Measurements from ENCODE around the gene WDR90.

Gene WDR90

DNA sequence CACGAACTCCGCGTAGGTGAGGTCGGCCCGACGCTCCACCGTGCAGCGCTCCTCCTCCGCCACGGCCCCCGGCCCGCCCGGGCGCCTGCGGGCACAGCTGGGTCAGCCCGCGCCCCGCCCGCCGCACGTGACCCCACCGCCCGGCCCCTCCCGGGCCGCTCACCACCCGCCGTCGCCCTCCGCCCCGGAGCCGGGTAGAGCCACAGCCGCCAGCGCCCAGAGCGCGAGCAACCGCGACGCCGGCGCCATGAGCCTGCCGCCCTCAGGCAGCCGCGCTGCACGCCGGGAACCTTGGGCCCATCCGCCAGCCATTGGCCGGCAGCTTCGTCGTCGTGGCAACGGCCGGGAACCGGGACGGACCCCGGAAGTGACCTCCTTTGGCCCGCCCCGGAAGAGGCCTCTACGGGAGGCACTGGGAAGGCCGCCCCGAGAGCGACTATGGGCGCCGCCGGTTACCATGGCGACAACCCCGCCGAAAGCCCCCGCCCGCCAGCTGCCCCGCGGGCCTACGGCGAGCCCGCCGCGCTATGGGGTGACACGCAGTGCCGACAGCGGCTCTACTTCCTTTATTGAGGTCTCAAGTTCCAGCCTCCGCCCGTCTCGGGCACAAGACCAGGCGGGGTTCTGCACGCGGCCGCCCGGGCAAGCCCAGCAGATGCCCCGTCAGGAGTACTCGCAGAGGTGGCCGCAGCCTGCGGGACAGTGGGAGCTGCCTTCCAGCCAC, 35.1 kb downstream of the WDR90 start, which contains the start of gene JMJD8 (continued):
- TF ChIP-seq, protein P1, sequence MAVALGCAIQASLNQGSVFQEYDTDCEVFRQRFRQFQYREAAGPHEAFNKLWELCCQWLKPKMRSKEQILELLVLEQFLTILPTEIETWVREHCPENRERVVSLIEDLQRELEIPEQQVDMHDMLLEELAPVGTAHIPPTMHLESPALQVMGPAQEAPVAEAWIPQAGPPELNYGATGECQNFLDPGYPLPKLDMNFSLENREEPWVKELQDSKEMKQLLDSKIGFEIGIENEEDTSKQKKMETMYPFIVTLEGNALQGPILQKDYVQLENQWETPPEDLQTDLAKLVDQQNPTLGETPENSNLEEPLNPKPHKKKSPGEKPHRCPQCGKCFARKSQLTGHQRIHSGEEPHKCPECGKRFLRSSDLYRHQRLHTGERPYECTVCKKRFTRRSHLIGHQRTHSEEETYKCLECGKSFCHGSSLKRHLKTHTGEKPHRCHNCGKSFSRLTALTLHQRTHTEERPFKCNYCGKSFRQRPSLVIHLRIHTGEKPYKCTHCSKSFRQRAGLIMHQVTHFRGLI (tag by site-specific recombination; IDR thresholded peaks at IDR 0.05), result peak; percentile 58; the same call in 1 of the 2 replicates
- no peak for TF ChIP-seq ZNF133 (tag by site-specific recombination; IDR thresholded peaks at IDR 0.05)
- TF ChIP-seq ZNF366 (tag by site-specific recombination; conservative IDR thresholded peaks at IDR 0.05), result no peak
- peak; percentile 30 for TF ChIP-seq SP7 (tag by site-specific recombination; IDR thresholded peaks at IDR 0.05)
- TF ChIP-seq ZBTB48 (tag by site-specific recombination; IDR thresholded peaks at IDR 0.05), result 0 out of 2 replicates have a peak, but pooled peaks have one; percentile 3
- TF ChIP-seq KLF7 (tag by site-specific recombination; IDR thresholded peaks at IDR 0.05; ENCODE audit: borderline replicate concordance), result peak; percentile 70
- TF ChIP-seq, protein P2, sequence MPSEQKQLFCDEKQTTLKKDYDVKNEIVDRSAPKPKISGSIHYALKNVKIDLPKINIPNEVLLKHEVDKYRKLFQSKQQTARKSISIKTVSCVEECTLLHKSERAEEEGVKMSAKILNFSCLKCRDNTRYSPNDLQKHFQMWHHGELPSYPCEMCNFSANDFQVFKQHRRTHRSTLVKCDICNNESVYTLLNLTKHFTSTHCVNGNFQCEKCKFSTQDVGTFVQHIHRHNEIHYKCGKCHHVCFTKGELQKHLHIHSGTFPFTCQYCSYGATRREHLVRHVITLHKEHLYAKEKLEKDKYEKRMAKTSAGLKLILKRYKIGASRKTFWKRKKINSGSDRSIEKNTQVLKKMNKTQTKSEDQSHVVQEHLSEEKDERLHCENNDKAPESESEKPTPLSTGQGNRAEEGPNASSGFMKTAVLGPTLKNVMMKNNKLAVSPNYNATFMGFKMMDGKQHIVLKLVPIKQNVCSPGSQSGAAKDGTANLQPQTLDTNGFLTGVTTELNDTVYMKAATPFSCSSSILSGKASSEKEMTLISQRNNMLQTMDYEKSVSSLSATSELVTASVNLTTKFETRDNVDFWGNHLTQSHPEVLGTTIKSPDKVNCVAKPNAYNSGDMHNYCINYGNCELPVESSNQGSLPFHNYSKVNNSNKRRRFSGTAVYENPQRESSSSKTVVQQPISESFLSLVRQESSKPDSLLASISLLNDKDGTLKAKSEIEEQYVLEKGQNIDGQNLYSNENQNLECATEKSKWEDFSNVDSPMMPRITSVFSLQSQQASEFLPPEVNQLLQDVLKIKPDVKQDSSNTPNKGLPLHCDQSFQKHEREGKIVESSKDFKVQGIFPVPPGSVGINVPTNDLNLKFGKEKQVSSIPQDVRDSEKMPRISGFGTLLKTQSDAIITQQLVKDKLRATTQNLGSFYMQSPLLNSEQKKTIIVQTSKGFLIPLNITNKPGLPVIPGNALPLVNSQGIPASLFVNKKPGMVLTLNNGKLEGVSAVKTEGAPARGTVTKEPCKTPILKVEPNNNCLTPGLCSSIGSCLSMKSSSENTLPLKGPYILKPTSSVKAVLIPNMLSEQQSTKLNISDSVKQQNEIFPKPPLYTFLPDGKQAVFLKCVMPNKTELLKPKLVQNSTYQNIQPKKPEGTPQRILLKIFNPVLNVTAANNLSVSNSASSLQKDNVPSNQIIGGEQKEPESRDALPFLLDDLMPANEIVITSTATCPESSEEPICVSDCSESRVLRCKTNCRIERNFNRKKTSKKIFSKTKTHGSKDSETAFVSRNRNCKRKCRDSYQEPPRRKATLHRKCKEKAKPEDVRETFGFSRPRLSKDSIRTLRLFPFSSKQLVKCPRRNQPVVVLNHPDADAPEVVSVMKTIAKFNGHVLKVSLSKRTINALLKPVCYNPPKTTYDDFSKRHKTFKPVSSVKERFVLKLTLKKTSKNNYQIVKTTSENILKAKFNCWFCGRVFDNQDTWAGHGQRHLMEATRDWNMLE (tag by site-specific recombination; conservative IDR thresholded peaks at IDR 0.05; ENCODE audit: low read depth), result peak; percentile 69
- no peak for TF ChIP-seq ZNF585B (tag by site-specific recombination; IDR thresholded peaks at IDR 0.05)
- no peak for TF ChIP-seq TCF7L2 (IDR thresholded peaks at IDR 0.05; ENCODE audit: borderline replicate concordance, low read depth, low read length)
- 0 out of 2 replicates have a peak, but pooled peaks have one; percentile 43 for TF ChIP-seq ZNF677 (tag by site-specific recombination; IDR thresholded peaks at IDR 0.05)
- TF ChIP-seq MYNN (tag by site-specific recombination; IDR thresholded peaks at IDR 0.05; ENCODE audit: borderline replicate concordance), result peak; percentile 60; the same call in 1 of the 2 replicates
- TF ChIP-seq ZNF423 (tag by site-specific recombination; IDR thresholded peaks at IDR 0.05), result peak; percentile 79
- TF ChIP-seq, protein P3, sequence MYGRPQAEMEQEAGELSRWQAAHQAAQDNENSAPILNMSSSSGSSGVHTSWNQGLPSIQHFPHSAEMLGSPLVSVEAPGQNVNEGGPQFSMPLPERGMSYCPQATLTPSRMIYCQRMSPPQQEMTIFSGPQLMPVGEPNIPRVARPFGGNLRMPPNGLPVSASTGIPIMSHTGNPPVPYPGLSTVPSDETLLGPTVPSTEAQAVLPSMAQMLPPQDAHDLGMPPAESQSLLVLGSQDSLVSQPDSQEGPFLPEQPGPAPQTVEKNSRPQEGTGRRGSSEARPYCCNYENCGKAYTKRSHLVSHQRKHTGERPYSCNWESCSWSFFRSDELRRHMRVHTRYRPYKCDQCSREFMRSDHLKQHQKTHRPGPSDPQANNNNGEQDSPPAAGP (tag by site-specific recombination; IDR thresholded peaks at IDR 0.05), result peak; percentile 93
- peak; percentile 64 for TF ChIP-seq ZNF2 (tag by site-specific recombination; IDR thresholded peaks at IDR 0.05)
- TF ChIP-seq, protein P4, sequence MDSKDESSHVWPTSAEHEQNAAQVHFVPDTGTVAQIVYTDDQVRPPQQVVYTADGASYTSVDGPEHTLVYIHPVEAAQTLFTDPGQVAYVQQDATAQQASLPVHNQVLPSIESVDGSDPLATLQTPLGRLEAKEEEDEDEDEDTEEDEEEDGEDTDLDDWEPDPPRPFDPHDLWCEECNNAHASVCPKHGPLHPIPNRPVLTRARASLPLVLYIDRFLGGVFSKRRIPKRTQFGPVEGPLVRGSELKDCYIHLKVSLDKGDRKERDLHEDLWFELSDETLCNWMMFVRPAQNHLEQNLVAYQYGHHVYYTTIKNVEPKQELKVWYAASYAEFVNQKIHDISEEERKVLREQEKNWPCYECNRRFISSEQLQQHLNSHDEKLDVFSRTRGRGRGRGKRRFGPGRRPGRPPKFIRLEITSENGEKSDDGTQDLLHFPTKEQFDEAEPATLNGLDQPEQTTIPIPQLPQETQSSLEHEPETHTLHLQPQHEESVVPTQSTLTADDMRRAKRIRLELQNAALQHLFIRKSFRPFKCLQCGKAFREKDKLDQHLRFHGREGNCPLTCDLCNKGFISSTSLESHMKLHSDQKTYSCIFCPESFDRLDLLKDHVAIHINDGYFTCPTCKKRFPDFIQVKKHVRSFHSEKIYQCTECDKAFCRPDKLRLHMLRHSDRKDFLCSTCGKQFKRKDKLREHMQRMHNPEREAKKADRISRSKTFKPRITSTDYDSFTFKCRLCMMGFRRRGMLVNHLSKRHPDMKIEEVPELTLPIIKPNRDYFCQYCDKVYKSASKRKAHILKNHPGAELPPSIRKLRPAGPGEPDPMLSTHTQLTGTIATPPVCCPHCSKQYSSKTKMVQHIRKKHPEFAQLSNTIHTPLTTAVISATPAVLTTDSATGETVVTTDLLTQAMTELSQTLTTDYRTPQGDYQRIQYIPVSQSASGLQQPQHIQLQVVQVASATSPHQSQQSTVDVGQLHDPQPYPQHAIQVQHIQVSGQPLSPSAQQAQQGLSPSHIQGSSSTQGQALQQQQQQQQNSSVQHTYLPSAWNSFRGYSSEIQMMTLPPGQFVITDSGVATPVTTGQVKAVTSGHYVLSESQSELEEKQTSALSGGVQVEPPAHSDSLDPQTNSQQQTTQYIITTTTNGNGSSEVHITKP (tag by site-specific recombination; IDR thresholded peaks at IDR 0.05), result 0 out of 2 replicates have a peak, but pooled peaks have one; percentile 14
- peak; percentile 98 for TF ChIP-seq ZNF561 (tag by site-specific recombination; IDR thresholded peaks at IDR 0.05; ENCODE audit: borderline replicate concordance)
- peak; percentile 99 for TF ChIP-seq ZNF837 (tag by site-specific recombination; IDR thresholded peaks at IDR 0.05)
- TF ChIP-seq, protein P5, sequence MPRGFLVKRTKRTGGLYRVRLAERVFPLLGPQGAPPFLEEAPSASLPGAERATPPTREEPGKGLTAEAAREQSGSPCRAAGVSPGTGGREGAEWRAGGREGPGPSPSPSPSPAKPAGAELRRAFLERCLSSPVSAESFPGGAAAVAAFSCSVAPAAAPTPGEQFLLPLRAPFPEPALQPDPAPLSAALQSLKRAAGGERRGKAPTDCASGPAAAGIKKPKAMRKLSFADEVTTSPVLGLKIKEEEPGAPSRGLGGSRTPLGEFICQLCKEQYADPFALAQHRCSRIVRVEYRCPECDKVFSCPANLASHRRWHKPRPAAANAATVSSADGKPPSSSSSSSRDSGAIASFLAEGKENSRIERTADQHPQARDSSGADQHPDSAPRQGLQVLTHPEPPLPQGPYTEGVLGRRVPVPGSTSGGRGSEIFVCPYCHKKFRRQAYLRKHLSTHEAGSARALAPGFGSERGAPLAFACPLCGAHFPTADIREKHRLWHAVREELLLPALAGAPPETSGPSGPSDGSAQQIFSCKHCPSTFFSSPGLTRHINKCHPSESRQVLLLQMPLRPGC (tag by site-specific recombination; IDR thresholded peaks at IDR 0.05), result peak; percentile 64; the same call in 1 of the 2 replicates
- TF ChIP-seq, protein P6, sequence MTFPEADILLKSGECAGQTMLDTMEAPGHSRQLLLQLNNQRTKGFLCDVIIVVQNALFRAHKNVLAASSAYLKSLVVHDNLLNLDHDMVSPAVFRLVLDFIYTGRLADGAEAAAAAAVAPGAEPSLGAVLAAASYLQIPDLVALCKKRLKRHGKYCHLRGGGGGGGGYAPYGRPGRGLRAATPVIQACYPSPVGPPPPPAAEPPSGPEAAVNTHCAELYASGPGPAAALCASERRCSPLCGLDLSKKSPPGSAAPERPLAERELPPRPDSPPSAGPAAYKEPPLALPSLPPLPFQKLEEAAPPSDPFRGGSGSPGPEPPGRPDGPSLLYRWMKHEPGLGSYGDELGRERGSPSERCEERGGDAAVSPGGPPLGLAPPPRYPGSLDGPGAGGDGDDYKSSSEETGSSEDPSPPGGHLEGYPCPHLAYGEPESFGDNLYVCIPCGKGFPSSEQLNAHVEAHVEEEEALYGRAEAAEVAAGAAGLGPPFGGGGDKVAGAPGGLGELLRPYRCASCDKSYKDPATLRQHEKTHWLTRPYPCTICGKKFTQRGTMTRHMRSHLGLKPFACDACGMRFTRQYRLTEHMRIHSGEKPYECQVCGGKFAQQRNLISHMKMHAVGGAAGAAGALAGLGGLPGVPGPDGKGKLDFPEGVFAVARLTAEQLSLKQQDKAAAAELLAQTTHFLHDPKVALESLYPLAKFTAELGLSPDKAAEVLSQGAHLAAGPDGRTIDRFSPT (tag by site-specific recombination; IDR thresholded peaks at IDR 0.05), result peak; percentile 71

Measured in HEK293 (cell line).